Right cardiac atrium (tissue), 5 donors: ENCODE data around the gene CTCF. TPM values are rescaled to one million over a fixed set of nuclear protein-coding genes. Genes with fewer than 3 reads are reported as not detected.

Experiments used
- ATAC-seq, 2 donors: fragments of 200-7000 bp; cut with Tn5 transposase; one replicate each; pipeline versions ENCODE4 v1.8.0 to v1.9.1; 2020; ENCODE audit warnings: moderate library complexity in 2 of 2, mild to moderate bottlenecking in 1 of 2
- DNase-seq, 3 donors: peaks; one replicate each; pipeline ENCODE4 v3.0.0-alpha.2; 2020
- H3K27ac ChIP-seq: one replicate; pipeline ENCODE4 v1.5.1; 2013; ENCODE audit warnings: mild to moderate bottlenecking, low read length, control low read depth, moderate library complexity
- H3K27me3 ChIP-seq: one replicate; pipeline ENCODE4 v1.6.1; 2013; ENCODE audit not compliant: control insufficient read depth, insufficient read depth
- H3K4me1 ChIP-seq: one replicate; pipeline ENCODE4 v1.6.1; 2013; ENCODE audit warnings: low read length; ENCODE audit not compliant: control insufficient read depth, insufficient read depth
- H3K4me3 ChIP-seq: one replicate; pipeline ENCODE4 v1.5.1; 2013; ENCODE audit warnings: low read length, control low read depth
- H3K9me3 ChIP-seq: one replicate; pipeline ENCODE4 v1.6.1; 2013; ENCODE audit warnings: low read length; ENCODE audit not compliant: control insufficient read depth
- WGBS: extraction: QIAGEN DNeasy Blood & Tissue Kit; methylation state at CpG from one replicate; pipeline ENCODE4 v1.1.7; 2013; 5-methylcytosine and 5-hydroxymethylcytosine counted together
- intact Hi-C, 4 donors: fragments of 100-400 bp; cut with DNase I; formaldehyde crosslinking; loops; one replicate each; pipeline versions ENCODE4 v1.11.0 to v1.14.0; 2022 to 2023
- polyA plus RNA-seq: library from polyadenylated mRNA; stranded (reverse); fragments of 200-250 nt; gene quantifications from one replicate; pipeline ENCODE4 v1.2.3, GENCODE V29; 2013
- total RNA-seq, 4 donors: library from RNA; stranded (reverse); fragmentation: NEBNext Ultra II Directional; extraction: Animal tissue kit (Norgen Biotek cat#: 25700); gene quantifications; one replicate each; pipeline ENCODE4 v1.2.1, GENCODE V29; 2021
- donor health status: healthy with polysubstance abuse.
- donor health status: DM: no; HTN: yes; CAD: no.
- donor health status: DM: no; HTN: no; CAD: no.
- donor health status: DM: no; HTN: yes; CAD: no; lungs with severe emphysema.
- donor health status: DM: yes; HTN: yes; CAD: no.

The CTCF gene
- total and polyA plus RNA-seq, 5 donors: 17.5 to 30.5 (median 27.8) TPM

DNA sequence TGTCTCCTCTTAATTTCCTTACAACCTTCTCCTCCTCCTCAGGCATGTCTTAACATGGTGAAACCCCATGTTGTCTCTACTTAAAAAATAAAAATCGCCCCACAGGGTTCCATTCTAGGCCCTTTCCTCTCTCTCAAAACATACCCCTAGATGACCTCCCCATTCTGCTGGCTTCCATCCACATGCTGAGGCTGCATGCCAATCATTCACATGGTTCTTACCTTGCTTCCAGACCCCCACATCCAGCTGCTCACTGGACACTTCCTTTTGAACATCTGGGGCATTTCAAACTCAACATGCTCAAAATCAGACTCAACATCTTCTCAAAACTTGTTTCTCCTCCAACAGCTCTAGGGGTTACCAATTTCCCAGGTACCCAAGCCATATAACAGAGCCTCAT lies 12.4 kb upstream of the CTCF start:
- Histone ChIP-seq H3K4me3 (no peak overlapping the region), H3K27ac (no peak overlapping the region), H3K4me1 (peaks cover 3% of the 10 kb centered on the region), H3K9me3 (no peaks in the 10 kb centered on the region), H3K27me3 (no peaks in the 10 kb centered on the region)
- intact Hi-C loops: no loop called here
- DNase-seq: peak in 1 of 3 donors; percentile 22
- ATAC-seq: no peak
- 56% methylated on average over 1 of the region's 1 CpG for WGBS

- ATAC-seq (no peak), DNase-seq (no peak)
- intact Hi-C loops: no loop called here
- H3K27ac ChIP-seq: no peak overlapping the region
- no peak overlapping the region for H3K4me3 ChIP-seq
- no peaks in the 10 kb centered on the region for H3K9me3 ChIP-seq
- peaks cover 3% of the 10 kb centered on the region for H3K4me1 ChIP-seq
- H3K27me3 ChIP-seq: no peaks in the 10 kb centered on the region
- WGBS: 99% methylated on average over 2 of the region's 2 CpGs
These were observed 11.2 kb upstream of the CTCF start for GRCh38 chr16:67551091-67551490.

GRCh38 chr16:67551972-67552371 lies 10.4 kb upstream of the CTCF start:
- Histone ChIP-seq H3K27ac (peak overlapping the region; percentile 69), H3K27me3 (no peaks in the 10 kb centered on the region), H3K9me3 (no peaks in the 10 kb centered on the region), H3K4me1 (peaks cover 3% of the 10 kb centered on the region), H3K4me3 (no peak overlapping the region)
- ATAC-seq (no peak), DNase-seq (peak in 1 of 3 donors; percentile 56)
- intact Hi-C loops: no loop called here
- WGBS: 94% methylated on average over 2 of the region's 2 CpGs

- peak in 2 of 3 donors; percentile 72 to 73 for DNase-seq
- H3K4me1 ChIP-seq: peaks cover 3% of the 10 kb centered on the region
- ATAC-seq: peak in 1 of 2 donors; percentile 58
- H3K27me3 ChIP-seq: no peaks in the 10 kb centered on the region
- 23% methylated on average over 4 of the region's 4 CpGs for WGBS
- H3K27ac ChIP-seq: peak overlapping the region; percentile 69
- H3K4me3 ChIP-seq: no peak overlapping the region
- intact Hi-C loops: no loop called here
- H3K9me3 ChIP-seq: no peaks in the 10 kb centered on the region
These were observed 9.8 kb upstream of the CTCF start for GRCh38 chr16:67552476-67552875.

GRCh38 chr16:67555795-67556212 lies 6.5 kb upstream of the CTCF start:
- DNase-seq (no peak), ATAC-seq (no peak)
- H3K4me1 ChIP-seq: peaks cover 3% of the 10 kb centered on the region
- WGBS: 73% methylated on average over 3 of the region's 3 CpGs
- no peak overlapping the region for H3K4me3 ChIP-seq
- intact Hi-C loops: no loop called here
- no peak overlapping the region for H3K27ac ChIP-seq
- no peaks in the 10 kb centered on the region for H3K27me3 ChIP-seq
- no peaks in the 10 kb centered on the region for H3K9me3 ChIP-seq

DNA sequence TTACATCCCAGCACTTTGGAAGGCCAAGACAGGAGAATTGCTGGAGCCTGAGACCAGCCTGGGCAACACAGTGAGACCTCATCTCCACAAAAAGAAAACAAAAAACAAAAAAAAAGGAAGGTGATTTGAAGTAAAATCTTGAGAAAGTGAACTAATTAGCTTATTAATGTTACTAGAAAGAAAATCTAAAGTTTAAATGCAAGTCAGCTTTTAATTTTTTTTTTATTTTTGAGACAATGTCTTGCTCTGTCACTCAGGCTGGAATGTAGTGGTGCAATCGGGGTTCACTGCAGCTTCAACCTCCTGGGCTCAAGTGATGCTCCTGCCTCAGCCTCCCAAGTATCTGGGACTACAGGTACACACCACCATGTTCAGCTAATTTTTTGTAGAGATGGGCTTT lies 3.5 kb upstream of the CTCF start:
- intact Hi-C loops: no loop called here
- ATAC-seq: no peak
- Histone ChIP-seq H3K4me1 (no peaks in the 10 kb centered on the region), H3K27ac (no peak overlapping the region), H3K4me3 (no peak overlapping the region), H3K9me3 (no peaks in the 10 kb centered on the region), H3K27me3 (no peaks in the 10 kb centered on the region)
- 83% methylated on average over 1 of the region's 1 CpG for WGBS
- DNase-seq: no peak

- no peaks in the 10 kb centered on the region for H3K9me3 ChIP-seq
- WGBS: 80% methylated on average over 8 of the region's 8 CpGs
- H3K4me3 ChIP-seq: no peak overlapping the region
- no peak for ATAC-seq
- DNase-seq: peak in 1 of 3 donors; percentile 13
- intact Hi-C loops: loop anchor here (10.0 kb wide), 2 partner anchors 84 to 104 kb away; partner anchors contain the start of genes ACD (in 3 of the 4), C16orf86 (in 3 of the 4), ENKD1 (in 3 of the 4) and PARD6A (in 3 of the 4)
- H3K4me1 ChIP-seq: peaks cover 2% of the 10 kb centered on the region
- no peak overlapping the region for H3K27ac ChIP-seq
- H3K27me3 ChIP-seq: no peaks in the 10 kb centered on the region
These were observed 1.4 kb upstream of the CTCF start for GRCh38 chr16:67560827-67561342.

- no peak for DNase-seq
- Histone ChIP-seq H3K4me3 (peak overlapping the region; percentile 46), H3K27me3 (no peaks in the 10 kb centered on the region), H3K4me1 (peaks cover 2% of the 10 kb centered on the region), H3K9me3 (no peaks in the 10 kb centered on the region), H3K27ac (peak overlapping the region; percentile 90)
- peak in 1 of 2 donors; percentile 0 for ATAC-seq
- intact Hi-C loops: loop anchor here (10.0 kb wide), 2 partner anchors 83 to 103 kb away; partner anchors contain the start of genes ACD (in 3 of the 4), C16orf86 (in 3 of the 4), ENKD1 (in 3 of the 4) and PARD6A (in 3 of the 4)
- WGBS: 6% methylated on average over 8 of the region's 8 CpGs
These were observed 864 bp upstream of the CTCF start for GRCh38 chr16:67561501-67561823.

- Histone ChIP-seq H3K4me3 (peak overlapping the region; percentile 79), H3K27ac (peak overlapping the region; percentile 90), H3K9me3 (no peaks in the 10 kb centered on the region), H3K27me3 (no peaks in the 10 kb centered on the region), H3K4me1 (peaks cover 2% of the 10 kb centered on the region)
- peak; percentile 96 for ATAC-seq
- intact Hi-C loops: loop anchor here (10.0 kb wide), 2 partner anchors 83 to 103 kb away; partner anchors contain the start of genes ACD (in 3 of the 4), C16orf86 (in 3 of the 4), ENKD1 (in 3 of the 4) and PARD6A (in 3 of the 4)
- DNase-seq: peak; percentile 97 to 99 (median 99)
- WGBS: under 1% methylated on average over 76 of the region's 76 CpGs
These were observed 351 bp upstream of the CTCF start for GRCh38 chr16:67561824-67562525.

- H3K27ac ChIP-seq: peak overlapping the region; percentile 91
- ATAC-seq (peak; percentile 31 to 35), DNase-seq (peak; percentile 69 to 88 (median 88))
- no peaks in the 10 kb centered on the region for H3K27me3 ChIP-seq
- intact Hi-C loops: loop anchor here (10.0 kb wide), 2 partner anchors 82 to 102 kb away; partner anchors contain the start of genes ACD (in 3 of the 4), C16orf86 (in 3 of the 4), ENKD1 (in 3 of the 4) and PARD6A (in 3 of the 4)
- no peaks in the 10 kb centered on the region for H3K9me3 ChIP-seq
- H3K4me1 ChIP-seq: peaks cover 2% of the 10 kb centered on the region
- H3K4me3 ChIP-seq: peak overlapping the region; percentile 79
- under 1% methylated on average over 96 of the region's 96 CpGs for WGBS
These were observed 787 bp downstream of the CTCF start for GRCh38 chr16:67562918-67563707.
